Measurements from ENCODE around the gene RFX3. TPM values are rescaled to one million over a fixed set of nuclear protein-coding genes. Genes with fewer than 3 reads are reported as not detected.

The RFX3 gene
- total RNA-seq, 1 experiment from 2014 or later, result 9.9 TPM

- Mint-ChIP-seq H3K27me3 (ENCODE audit: low read depth) (no peaks in the 10 kb centered on the region), H3K9me3 (no peaks in the 10 kb centered on the region; a peak in 3 of 5 replicates), H3K36me3 (ENCODE audit: insufficient read depth in 1 of 3, low read depth in 3 of 3) (peaks cover 0 to 4% (median 0%) of the 10 kb centered on the region in 3 experiments; a peak in 2 of 7 replicates), H3K27ac (no peak overlapping the region), H3K4me1 (peaks cover 2 to 7% of the 10 kb centered on the region in 2 experiments; a peak in 1 of 4 replicates), H3K4me3 (no peak overlapping the region)
- Histone ChIP-seq H3K18ac (ENCODE audit: insufficient read length, low read depth, low read length) (no peak overlapping the region), H2BK120ac (ENCODE audit: low read depth, low read length, poor library complexity, severe bottlenecking) (no peak overlapping the region), H3T11ph (ENCODE audit: low read length) (no peak overlapping the region), H4K91ac (ENCODE audit: insufficient read length, low read depth, low read length) (no peak overlapping the region), H3K9me3 (ENCODE audit: control insufficient read depth, low read depth, low read length) (no peaks in the 10 kb centered on the region), H4K20me1 (ENCODE audit: control insufficient read depth, insufficient read depth, insufficient read length) (no peaks in the 10 kb centered on the region), H2BK5ac (ENCODE audit: insufficient read length, low read length) (no peak overlapping the region), H2BK15ac (ENCODE audit: low read depth, low read length) (no peak overlapping the region), H3K4ac (ENCODE audit: low read depth, low read length) (no peak overlapping the region), H3K79me1 (ENCODE audit: insufficient read depth, low read depth, low read length, poor library complexity, severe bottlenecking) (no peaks in the 10 kb centered on the region), H2AFZ (ENCODE audit: low read length) (no peak overlapping the region), H3K27ac (ENCODE audit: insufficient read length, low read depth, low read length) (no peak overlapping the region), H3K79me2 (ENCODE audit: insufficient read depth, low read length) (no peaks in the 10 kb centered on the region), H3K23ac (ENCODE audit: insufficient read length, low read depth, low read length) (no peak overlapping the region), H3K4me2 (ENCODE audit: insufficient read depth, insufficient read length, low read length) (no peak overlapping the region), H2BK12ac (ENCODE audit: insufficient read length, low read depth, low read length) (no peak overlapping the region), H3K4me1 (ENCODE audit: insufficient read depth, low read length) (no peaks in the 10 kb centered on the region), H3K14ac (ENCODE audit: insufficient read depth, low read length) (no peak overlapping the region), H3K9ac (ENCODE audit: extremely low read depth, insufficient read length, low read length) (no peak overlapping the region), H3K23me2 (ENCODE audit: insufficient read length, low read depth, low read length, poor library complexity, severe bottlenecking) (no peaks in the 10 kb centered on the region), H2AK5ac (ENCODE audit: insufficient read length, low read length) (no peak overlapping the region), H4K8ac (replicated peaks; ENCODE audit: insufficient read length, low read depth, low read length) (no peak overlapping the region), H2BK20ac (ENCODE audit: low read depth, low read length, poor library complexity, severe bottlenecking) (no peak overlapping the region), H3K56ac (ENCODE audit: insufficient read length, low read depth, low read length) (no peak overlapping the region), H4K5ac (ENCODE audit: insufficient read length, low read depth, low read length) (no peak overlapping the region), H3K27me3 (ENCODE audit: insufficient read depth, low read length) (no peaks in the 10 kb centered on the region)
- no CpG with 5 or more reads among the region's 3 CpGs for WGBS (ENCODE audit: extremely low coverage, insufficient read length, low lambda C conversion rate)
- no peak for DNase-seq
- TF ChIP-seq CTCF (conservative IDR thresholded peaks at IDR 0.05), result no peak
These were observed 27.4 kb upstream of the RFX3 start for GRCh38 chr9:3553076-3553765.

Data from H9 (cell line).